Hepatocyte (in vitro differentiated cells): ENCODE measurements around the gene NGEF.

Source experiments
- EZH2 ChIP-seq: fragments of 200-600 bp; sonication (generic); IDR thresholded peaks from 2 replicates; pipeline ENCODE4 v1.6.1; 2016; ENCODE audit warnings: antibody characterized with exemption, mild to moderate bottlenecking, borderline replicate concordance
- TF ChIP-seq, protein P1 (sequence below): fragments of 200-600 bp; sonication (generic); IDR thresholded peaks from 2 replicates; pipeline ENCODE4 v1.5.1; 2016; ENCODE audit warnings: antibody characterized with exemption, mild to moderate bottlenecking; ENCODE audit not compliant: poor library complexity

DNA sequence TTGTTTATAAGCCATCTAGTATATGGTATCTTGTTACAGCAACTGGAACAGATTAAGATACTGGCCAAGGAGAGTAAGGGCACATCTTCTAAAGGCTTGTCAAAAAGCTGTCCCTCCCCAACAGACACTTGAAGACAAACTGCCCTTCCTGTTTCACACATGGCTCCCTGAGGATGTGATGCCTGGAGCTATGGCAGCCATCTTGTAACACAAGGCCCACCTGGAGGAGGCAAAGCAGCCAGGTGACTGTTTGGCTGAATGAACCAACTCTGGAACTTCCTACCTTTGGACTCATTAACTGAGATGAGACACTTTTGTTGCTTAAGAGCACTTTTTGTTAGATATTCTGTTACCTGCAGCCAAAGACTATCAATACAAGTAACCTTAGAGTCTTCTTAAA lies 88.6 kb downstream of the NGEF start:
- TF ChIP-seq, protein P1, sequence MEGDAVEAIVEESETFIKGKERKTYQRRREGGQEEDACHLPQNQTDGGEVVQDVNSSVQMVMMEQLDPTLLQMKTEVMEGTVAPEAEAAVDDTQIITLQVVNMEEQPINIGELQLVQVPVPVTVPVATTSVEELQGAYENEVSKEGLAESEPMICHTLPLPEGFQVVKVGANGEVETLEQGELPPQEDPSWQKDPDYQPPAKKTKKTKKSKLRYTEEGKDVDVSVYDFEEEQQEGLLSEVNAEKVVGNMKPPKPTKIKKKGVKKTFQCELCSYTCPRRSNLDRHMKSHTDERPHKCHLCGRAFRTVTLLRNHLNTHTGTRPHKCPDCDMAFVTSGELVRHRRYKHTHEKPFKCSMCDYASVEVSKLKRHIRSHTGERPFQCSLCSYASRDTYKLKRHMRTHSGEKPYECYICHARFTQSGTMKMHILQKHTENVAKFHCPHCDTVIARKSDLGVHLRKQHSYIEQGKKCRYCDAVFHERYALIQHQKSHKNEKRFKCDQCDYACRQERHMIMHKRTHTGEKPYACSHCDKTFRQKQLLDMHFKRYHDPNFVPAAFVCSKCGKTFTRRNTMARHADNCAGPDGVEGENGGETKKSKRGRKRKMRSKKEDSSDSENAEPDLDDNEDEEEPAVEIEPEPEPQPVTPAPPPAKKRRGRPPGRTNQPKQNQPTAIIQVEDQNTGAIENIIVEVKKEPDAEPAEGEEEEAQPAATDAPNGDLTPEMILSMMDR: no peak
- TF ChIP-seq EZH2: no peak
